Measurements from ENCODE around the gene DIP2C.

GRCh38 chr10:274866-275265 is 414.6 kb downstream of the DIP2C start:
- TF ChIP-seq, protein P1, sequence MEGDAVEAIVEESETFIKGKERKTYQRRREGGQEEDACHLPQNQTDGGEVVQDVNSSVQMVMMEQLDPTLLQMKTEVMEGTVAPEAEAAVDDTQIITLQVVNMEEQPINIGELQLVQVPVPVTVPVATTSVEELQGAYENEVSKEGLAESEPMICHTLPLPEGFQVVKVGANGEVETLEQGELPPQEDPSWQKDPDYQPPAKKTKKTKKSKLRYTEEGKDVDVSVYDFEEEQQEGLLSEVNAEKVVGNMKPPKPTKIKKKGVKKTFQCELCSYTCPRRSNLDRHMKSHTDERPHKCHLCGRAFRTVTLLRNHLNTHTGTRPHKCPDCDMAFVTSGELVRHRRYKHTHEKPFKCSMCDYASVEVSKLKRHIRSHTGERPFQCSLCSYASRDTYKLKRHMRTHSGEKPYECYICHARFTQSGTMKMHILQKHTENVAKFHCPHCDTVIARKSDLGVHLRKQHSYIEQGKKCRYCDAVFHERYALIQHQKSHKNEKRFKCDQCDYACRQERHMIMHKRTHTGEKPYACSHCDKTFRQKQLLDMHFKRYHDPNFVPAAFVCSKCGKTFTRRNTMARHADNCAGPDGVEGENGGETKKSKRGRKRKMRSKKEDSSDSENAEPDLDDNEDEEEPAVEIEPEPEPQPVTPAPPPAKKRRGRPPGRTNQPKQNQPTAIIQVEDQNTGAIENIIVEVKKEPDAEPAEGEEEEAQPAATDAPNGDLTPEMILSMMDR (conservative IDR thresholded peaks at IDR 0.05 in 1 of 2, IDR thresholded peaks at IDR 0.05 in 1 of 2; ENCODE audit: extremely low read depth in 1 of 2, insufficient read depth in 1 of 2, low read depth in 1 of 2, low read length in 2 of 2): no peak
- no peak for TF ChIP-seq EZH2 (IDR thresholded peaks at IDR 0.05; ENCODE audit: borderline replicate concordance, low read length)

Data from mammary epithelial cell (primary cell).